Kidney (tissue), 14 donors: ENCODE measurements around the gene MRPL17. TPM values are rescaled to one million over a fixed set of nuclear protein-coding genes. Genes with fewer than 3 reads are reported as not detected.
A peak's percentile ranks its signal among the peaks of the same experiment; 100 is the strongest.
"Not testable (repeated sequence)": the region's sequence is repeated elsewhere in the genome, so short reads cannot be mapped to it uniquely, and the experiment has no call there.

Experiments
- DNase-seq, 5 donors: peaks; one replicate each; pipeline ENCODE4 v3.0.0-alpha.2; 2013 to 2020
- FAIRE-seq: peaks from 2 replicates; lab custom pipeline; 2012; peaks lifted over from hg19 to GRCh38; lab: Jason Lieb, UNC
- H3K27ac ChIP-seq, 2 donors: one replicate each; pipeline ENCODE4 v1.7.0; 2013; ENCODE audit warnings: low read depth in 2 of 2, low read length in 2 of 2, inconsistent platforms in 1 of 2
- H3K27me3 ChIP-seq: one replicate; pipeline ENCODE4 v1.7.1; 2013; ENCODE audit warnings: low read length, inconsistent platforms; ENCODE audit not compliant: control insufficient read depth, insufficient read depth
- H3K36me3 ChIP-seq, 3 donors: one replicate each; pipeline versions ENCODE4 v1.7.0 to v1.7.1; 2013; ENCODE audit warnings: low read length in 3 of 3, control low read depth in 1 of 3, inconsistent platforms in 1 of 3; ENCODE audit not compliant: insufficient read depth in 3 of 3, control insufficient read depth in 2 of 3
- H3K4me1 ChIP-seq, 3 donors: one replicate each; pipeline versions ENCODE4 v1.7.0 to v1.7.1; 2013; ENCODE audit warnings: low read length in 3 of 3, inconsistent platforms in 1 of 3, low read depth in 1 of 3; ENCODE audit not compliant: control insufficient read depth in 2 of 3, insufficient read depth in 2 of 3
- H3K4me3 ChIP-seq, 3 donors: one replicate each; pipeline versions ENCODE4 v1.7.0 to v1.8.1; 2013; ENCODE audit warnings: low read length in 3 of 3, control low read depth in 1 of 3, inconsistent platforms in 1 of 3
- H3K9ac ChIP-seq, 3 donors: one replicate each; pipeline versions ENCODE4 v1.7.0 to v1.7.1; 2013; ENCODE audit warnings: low read length in 3 of 3, control low read depth in 1 of 3, inconsistent platforms in 1 of 3
- H3K9me3 ChIP-seq, 3 donors: one replicate each; pipeline versions ENCODE4 v1.7.0 to v1.7.1; 2013; ENCODE audit warnings: low read length in 3 of 3, control low read depth in 1 of 3, inconsistent platforms in 1 of 3; ENCODE audit not compliant: control insufficient read depth in 2 of 3, insufficient read depth in 1 of 3
- CTCF ChIP-seq: IDR thresholded peaks from 3 replicates; pipeline ENCODE4 v1.5.1; 2012; ENCODE audit warnings: mild to moderate bottlenecking, moderate library complexity, borderline replicate concordance; ENCODE audit not compliant: insufficient read depth; ENCODE audit errors: extremely low read depth
- intact Hi-C: fragments of 100-400 bp; cut with DNase I; formaldehyde crosslinking; loops from one replicate; pipeline ENCODE4 v1.11.1; 2022
- polyA plus RNA-seq: library from polyadenylated mRNA; stranded (reverse); fragments of 350-450 nt; fragmentation: Illumina TruSeq; extraction: RNeasy Lipid Tissue Mini Kit (QIAGEN cat#74804); gene quantifications from one replicate; pipeline ENCODE4 v1.2.3, GENCODE V29; 2014; ENCODE audit warnings: low read depth, low replicate concordance; ENCODE audit not compliant: insufficient read depth
- total RNA-seq: library from RNA; stranded (reverse); fragmentation: NEBNext Ultra II Directional; extraction: Animal tissue kit (Norgen Biotek cat#: 25700); gene quantifications from one replicate; pipeline ENCODE4 v1.2.1, GENCODE V29; 2021
- donor health status: control.
- donor health status: control.
- donor health status: control.
- donor health status: control.
- donor health status: control.
- donor health status: DM: yes; HTN: yes; CAD: no.
- donor health status: Normal renal cell carcinoma (clear cell type).

Gene MRPL17
- total and polyA plus RNA-seq, 2 donors from 2014 or later: 44.0 to 121 TPM

- H3K9ac ChIP-seq: no peak overlapping the region
- intact Hi-C loops: no loop called here
- DNase-seq (peak in 3 of 5 donors; percentile 43 to 68 (median 63)), FAIRE-seq (no peak)
- TF ChIP-seq CTCF: peak; percentile 59
- H3K36me3 ChIP-seq: no peaks in the 10 kb centered on the region
- H3K27me3 ChIP-seq: no peaks in the 10 kb centered on the region
- H3K27ac ChIP-seq: no peak overlapping the region
- no peaks in the 10 kb centered on the region for H3K4me1 ChIP-seq
- no peaks in the 10 kb centered on the region for H3K9me3 ChIP-seq
- H3K4me3 ChIP-seq: no peak overlapping the region
Measured at GRCh38 chr11:6703247-6704063, 20.3 kb upstream of the MRPL17 start.

- H3K4me1 ChIP-seq, FAIRE-seq, DNase-seq, H3K27ac ChIP-seq, H3K4me3 ChIP-seq, H3K9me3 ChIP-seq, H3K36me3 ChIP-seq, intact Hi-C loops, H3K9ac ChIP-seq, H3K27me3 ChIP-seq: not testable (repeated sequence)
Measured at GRCh38 chr11:6701955-6702354, 18.8 kb upstream of the MRPL17 start.

- Histone ChIP-seq H3K36me3 (no peaks in the 10 kb centered on the region), H3K9ac (no peak overlapping the region), H3K4me1 (peaks cover 0 to 3% (median 0%) of the 10 kb centered on the region in 3 donors), H3K9me3 (no peaks in the 10 kb centered on the region), H3K27me3 (no peaks in the 10 kb centered on the region), H3K27ac (peak overlapping the region; percentile 30 to 52), H3K4me3 (no peak overlapping the region)
- DNase-seq (peak in 1 of 5 donors; percentile 40), FAIRE-seq (peak; percentile 82)
- TF ChIP-seq CTCF: no peak
- intact Hi-C loops: no loop called here
Measured at GRCh38 chr11:6695377-6695776, 12.2 kb upstream of the MRPL17 start.

- intact Hi-C loops: no loop called here
- no peak for TF ChIP-seq CTCF
- H3K27ac ChIP-seq: no peak overlapping the region
- no peak overlapping the region for H3K9ac ChIP-seq
- H3K9me3 ChIP-seq: no peaks in the 10 kb centered on the region
- FAIRE-seq (no peak), DNase-seq (no peak)
- no peak overlapping the region for H3K4me3 ChIP-seq
- H3K27me3 ChIP-seq: no peaks in the 10 kb centered on the region
- H3K4me1 ChIP-seq: peaks cover 0 to 3% (median 0%) of the 10 kb centered on the region in 3 donors
- H3K36me3 ChIP-seq: no peaks in the 10 kb centered on the region
Measured at GRCh38 chr11:6694229-6694535, 11.0 kb upstream of the MRPL17 start.
